NCI-H2227 (cell line): ENCODE results near the gene RCN1.
"Not testable (repeated sequence)": the region's sequence is repeated elsewhere in the genome, so short reads cannot be mapped to it uniquely, and the experiment has no call there.

Experiments used
- DNase-seq: peaks from one replicate; lab custom pipeline; 2025; ENCODE audit not compliant: unreplicated experiment; lab: John Stamatoyannopoulos, UW

RCN1 gene

DNA sequence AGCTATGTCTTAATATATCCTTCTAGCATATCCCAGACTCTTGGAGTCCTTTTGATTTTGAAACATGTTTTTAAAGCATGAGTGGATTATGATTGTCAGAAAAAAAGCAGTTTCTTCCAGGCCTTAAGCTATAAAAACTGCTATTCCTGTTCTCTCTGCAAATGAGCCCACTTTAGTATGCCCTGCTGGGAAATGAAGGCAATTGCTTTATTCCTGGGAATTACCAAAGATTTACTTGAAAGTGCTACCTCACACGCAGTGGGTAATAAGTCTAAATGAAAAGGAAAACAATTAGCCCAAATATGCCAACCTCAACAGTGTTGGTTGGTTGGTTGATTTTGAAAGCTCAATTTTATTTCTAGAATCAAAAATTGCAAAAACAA lies 17.2 kb upstream of the RCN1 start:
- no peak for DNase-seq

DNA sequence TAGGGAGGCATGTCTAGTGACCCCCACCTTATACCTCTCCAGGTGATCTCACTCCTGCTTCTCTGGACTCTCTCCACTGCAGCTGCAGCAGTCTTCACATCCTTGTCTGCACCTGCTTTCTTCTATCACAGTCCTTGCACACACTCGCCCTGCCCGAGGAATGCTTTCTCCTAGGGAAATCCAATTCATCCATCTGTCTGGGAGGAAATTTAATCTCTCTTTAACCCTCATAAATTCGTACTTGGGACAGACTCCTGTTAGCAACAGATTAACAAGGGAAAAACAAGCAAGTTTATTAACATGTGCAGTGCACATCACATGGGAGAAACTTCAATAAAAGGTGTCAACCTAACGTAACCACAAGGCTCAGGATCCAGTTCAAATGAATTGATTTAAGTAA lies 11.3 kb upstream of the RCN1 start:
- no peak for DNase-seq

DNA sequence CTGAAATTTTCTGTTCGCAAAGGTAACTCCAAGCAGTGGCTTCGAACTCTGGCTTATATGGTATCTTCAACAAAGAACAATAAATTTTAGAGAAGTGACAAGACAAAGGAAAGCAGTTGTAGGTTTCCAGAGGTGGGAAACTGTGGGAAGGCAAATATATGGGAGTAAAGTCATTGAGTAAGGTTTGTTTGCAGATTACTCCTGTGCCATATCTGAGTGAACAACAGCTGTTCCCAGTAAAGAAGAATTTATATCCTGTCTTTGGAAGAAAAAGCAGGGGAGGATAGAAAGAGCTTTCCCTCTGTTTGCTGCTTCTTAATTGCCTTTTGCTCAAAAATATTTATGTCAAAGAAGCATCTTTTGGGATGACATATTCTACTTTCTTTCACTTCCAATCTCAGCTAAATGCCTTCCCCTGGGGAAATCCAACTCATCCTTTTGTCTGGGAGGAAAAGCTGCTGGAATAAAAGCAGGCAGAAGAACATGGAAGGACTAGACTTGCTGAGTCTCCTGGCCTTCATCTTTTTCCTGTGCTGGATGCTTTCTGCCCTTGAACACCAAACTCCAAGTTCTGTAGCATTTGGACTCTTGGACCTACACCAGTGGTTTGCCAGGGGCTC lies 10.4 kb upstream of the RCN1 start:
- DNase-seq, result no peak

DNA sequence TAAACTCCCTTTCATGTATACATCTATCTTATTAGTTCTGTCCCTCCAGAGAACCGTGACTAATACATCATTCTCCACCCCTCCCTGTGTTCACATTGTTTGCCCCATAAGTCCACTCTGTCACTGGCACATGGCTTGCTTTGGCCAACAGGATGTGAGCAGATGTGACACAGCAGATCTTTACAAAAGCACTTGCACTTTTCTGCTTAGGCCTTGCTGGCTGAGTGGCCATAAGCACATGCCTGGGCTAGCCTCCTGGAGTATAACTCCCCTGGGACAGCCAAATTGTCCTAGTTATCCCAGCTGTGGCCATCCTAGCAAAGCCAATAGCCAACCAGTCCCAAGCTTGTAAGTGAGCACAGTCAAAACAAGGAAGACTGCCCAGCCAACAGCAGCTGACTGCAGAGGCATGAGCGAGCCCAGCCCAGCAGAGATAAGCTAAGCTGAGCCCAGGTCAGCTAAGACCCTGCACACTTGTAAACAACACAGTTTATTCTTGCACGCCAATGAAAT lies 9.7 kb upstream of the RCN1 start:
- DNase-seq, result no peak

DNA sequence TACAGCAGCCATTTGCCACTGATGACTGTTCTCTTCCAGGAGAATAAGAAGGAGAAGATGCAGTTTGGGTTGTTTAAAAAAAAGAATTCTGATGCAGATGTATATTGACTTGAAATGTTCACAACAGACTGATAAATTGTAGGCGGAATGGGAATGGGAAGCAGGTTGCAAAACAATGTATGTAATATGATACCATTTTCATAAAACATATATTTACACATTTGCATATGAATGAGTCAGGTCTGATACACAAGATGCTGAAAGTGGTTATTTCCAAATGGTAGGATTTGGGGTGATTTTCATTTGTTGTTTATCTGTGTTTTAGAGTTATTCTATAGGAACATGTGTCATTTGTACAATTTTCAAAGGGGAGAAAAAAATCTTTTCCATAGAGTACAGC lies 9.0 kb upstream of the RCN1 start:
- no peak for DNase-seq

DNA sequence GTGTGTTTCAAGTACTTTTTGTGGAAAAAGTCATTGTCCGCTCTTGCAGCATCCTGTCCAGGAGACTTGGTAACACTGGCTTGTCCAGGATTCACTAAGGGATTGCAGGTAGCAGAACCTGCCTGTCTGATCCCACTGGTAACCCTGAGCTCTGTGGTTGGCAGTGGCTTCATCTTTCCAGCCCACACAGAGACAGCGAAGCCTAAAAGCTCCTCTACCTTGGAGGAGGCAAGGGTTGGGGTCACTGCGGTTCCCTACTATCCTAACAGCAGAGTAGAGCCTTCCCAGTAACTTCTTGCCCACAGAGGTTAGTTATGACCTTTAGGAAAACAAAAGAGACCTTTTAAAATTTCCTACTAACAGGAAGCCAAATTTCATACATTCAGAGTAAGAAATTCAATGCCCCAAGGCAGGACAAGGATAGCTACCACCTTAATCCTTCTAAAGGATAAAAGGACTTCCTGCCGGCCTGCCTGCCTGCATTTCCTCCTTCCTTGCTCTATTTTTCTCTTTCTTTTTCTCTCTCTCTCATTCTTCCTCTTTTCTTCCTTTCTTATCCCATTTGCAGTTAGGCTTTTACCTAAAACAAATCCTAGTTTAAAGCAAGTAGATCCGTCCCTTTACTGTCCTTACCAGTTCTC lies 8.4 kb upstream of the RCN1 start:
- DNase-seq, result no peak

DNA sequence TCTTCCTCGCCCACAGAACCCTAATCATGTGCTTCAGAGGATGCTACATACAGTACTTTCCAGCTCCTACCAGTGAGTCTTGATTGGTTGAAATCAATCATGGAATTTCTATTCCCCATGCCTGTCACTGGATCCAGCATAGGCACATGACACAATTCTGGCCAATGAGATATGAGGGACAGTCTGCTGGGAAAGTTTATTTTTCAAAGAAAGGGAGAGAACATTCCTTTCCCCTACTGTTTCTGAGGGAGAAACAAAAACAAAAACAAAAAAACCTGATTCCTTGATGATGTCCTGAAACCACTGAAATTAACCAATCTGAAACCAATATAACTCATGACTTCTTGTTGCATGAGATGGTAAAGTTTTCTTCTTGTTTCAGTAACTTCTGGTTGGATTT lies 3.3 kb upstream of the RCN1 start:
- DNase-seq, result no peak

DNA sequence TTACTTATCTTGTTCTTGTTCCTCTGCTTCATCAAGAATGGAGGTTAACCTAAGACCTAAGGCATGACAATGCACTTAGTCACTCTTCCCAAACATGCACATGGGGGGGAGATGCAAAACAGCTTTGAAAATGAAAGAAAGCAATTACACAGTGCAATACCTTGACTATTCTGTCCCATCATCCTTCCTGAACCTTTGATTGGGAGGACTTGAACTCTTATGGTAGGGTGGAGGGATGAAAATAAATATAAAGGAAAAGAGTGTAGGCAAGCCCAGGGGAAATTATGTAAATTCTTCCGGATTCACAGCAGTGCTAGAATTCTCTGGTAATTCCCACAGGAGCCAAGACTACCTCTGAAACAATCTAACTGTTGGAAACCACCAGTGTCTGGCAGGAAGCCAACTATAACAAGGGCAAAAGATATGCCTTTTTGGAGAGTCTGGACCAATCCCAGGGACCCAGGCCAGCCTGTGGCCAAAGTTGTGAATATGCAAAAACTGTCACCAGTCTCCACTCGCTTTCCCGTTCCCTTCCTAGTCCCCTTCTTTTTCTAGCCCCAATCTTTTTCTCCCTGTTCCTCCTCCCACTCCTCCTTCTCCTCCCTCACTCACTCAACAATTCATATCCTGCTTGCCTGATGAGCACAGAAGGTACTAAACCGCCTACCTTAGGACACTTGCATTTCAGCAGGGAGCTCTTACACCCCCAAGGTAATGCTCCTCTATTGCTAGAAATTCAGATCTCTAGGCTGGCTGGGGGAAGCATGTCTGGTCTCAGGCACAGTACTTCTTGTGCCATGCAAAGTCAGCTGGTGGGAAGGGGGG lies 2.5 kb upstream of the RCN1 start:
- DNase-seq, result no peak

DNA sequence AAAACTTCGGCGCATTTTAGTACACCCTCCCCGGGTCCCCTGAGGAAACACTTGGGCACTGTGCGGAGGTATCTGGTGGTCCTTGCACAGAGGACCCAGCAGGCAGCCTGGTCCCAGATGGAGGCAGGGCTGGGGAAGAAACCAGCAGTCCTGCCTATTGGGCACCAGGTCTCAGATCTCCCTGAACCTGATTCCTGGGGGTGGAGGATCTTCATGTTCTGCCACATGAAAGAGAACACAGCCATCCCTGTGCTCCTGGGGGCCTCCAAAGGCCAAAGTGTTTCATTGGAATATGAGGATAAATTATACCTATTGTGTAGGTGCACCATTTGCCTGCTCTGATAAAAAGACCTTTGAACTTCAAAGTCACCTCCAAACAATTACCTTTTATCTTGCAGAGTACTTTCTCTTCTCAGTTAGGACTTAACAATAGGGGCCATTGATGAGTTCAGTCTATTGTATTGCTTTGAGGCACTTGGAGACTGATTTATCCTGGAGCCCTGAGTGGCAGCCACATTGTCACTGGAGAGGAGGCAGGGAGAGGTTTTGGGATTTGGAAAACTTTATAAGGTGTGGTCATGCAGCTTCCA lies 1.8 kb downstream of the RCN1 start:
- no peak for DNase-seq

DNA sequence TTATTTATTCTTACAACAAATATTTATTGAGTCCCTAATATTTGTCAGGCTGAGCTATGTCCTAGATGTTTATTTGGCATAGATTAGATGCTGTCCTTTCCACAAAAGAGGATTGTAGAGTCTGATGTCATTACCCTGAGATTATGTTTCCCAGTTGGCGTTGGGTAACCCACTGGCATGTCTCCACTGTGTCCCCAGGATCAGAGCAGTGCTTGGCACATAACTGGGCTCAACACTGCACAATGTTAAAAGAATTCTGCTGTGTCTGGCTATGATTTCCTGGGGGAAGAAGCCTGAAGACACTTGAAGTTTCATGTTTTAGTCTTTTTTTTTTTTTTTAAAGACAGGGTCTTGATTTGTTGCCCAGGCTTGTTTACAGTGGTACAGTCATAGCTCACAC lies 4.0 kb downstream of the RCN1 start:
- DNase-seq, result no peak

DNA sequence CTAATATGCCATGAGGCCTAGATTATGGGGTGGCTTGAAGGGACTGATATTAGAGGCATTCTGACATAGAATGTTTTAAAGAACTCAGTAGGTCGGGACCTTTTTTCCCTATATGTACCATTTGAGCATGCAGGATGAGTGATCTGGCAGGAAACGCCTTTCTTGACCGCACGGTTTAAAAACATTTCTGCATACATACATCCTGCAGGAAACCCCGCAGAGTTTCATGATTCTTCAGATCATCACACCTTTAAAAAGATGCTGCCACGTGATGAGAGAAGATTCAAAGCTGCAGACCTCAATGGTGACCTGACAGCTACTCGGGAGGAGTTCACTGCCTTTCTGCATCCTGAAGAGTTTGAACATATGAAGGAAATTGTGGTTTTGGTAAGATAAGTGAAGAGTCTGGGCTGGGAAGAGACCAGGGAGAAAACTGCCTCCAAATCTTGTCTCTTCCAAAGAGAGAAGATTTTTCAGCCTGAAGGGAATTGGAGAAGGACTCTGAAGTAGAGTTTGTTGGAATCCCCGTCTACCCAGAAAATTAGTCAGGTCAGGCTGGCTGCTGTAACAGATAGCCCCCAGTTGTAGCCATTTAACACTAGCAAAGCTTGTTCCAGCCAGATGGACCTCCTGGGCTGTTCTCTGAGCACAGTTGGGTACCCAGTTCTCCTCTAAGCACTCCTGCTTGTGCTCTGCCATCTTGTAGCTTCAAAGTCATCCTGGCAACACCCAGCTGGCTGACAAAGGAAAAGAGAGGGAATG lies 7.4 kb downstream of the RCN1 start:
- DNase-seq, result no peak

DNA sequence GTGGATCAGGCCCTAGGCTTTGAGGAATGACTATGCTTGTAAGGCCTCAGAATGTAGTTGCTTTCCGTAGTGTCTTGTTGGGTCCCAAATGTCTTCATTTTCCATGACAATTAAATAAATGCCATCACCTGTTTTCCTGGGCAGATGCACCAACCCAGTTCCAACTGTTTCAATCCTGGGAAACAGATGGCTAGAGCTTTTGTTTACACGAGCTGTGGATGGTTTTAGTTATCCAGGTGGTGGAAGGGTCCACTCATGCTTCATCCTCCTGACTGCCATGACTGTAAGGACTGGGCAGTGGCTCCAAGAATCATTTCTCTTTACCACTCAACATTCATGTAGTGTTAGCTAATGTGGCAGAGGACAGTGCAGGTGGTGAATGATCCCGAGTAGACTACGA lies 8.6 kb downstream of the RCN1 start:
- no peak for DNase-seq

DNA sequence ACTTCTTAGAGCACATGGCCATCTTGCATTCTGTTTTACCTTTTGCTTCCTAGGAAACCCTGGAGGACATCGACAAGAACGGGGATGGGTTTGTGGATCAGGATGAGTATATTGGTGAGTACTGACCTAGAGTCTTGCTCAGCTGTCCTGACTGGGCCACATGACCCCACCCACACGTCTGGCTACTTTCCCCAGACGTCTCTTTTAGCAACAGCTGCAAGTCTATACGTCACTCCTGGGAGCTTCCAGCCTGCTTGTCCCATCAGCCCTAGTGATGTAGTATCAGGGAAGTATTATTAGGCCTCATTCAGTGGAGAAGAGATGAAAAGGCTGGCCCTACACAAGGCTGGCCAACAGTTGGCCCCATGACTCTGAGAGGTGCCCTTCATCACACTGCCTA lies 9.6 kb downstream of the RCN1 start:
- DNase-seq, result no peak

DNA sequence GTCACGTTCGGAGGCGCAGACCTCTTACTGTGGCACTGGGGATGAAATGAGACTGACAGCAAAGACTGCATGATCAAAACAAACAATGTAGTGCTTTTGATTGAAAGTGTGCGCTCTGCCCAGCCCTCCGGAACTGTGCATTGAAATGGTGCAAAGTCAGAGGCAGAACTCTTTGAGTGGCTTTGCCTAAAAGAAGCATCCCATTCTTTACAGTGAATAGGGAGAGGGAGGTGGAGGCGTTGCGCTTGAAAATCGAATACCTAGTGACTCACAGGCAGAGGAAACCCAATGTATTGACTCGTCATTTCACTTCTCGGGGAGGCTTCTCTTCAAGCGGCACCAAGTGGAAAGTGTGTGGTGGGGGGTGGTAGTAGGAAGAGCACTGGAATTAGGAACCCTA lies 10.9 kb downstream of the RCN1 start:
- no peak for DNase-seq

DNA sequence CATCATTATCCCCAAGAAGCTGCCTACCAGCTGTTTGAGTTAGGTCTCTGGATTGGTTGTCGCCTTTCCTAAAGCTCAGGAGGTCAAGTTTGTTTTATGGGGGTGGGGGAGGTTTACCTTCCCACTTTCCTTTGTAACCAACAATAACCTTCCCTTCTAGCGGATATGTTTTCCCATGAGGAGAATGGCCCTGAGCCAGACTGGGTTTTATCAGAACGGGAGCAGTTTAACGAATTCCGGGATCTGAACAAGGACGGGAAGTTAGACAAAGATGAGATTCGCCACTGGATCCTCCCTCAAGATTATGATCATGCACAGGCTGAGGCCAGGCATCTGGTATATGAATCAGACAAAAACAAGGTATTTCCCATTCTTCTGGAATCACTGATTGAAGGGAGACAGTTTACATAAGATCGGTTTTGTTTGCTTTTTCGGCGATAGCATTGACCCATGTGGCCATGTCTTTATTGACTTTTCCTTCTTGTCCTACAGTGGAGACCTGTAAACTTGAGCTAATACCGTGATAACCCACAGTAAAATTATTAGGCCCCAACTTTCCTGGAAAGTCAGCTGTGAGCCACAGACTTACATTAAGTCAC lies 12.3 kb downstream of the RCN1 start:
- DNase-seq, result not testable (repeated sequence)

DNA sequence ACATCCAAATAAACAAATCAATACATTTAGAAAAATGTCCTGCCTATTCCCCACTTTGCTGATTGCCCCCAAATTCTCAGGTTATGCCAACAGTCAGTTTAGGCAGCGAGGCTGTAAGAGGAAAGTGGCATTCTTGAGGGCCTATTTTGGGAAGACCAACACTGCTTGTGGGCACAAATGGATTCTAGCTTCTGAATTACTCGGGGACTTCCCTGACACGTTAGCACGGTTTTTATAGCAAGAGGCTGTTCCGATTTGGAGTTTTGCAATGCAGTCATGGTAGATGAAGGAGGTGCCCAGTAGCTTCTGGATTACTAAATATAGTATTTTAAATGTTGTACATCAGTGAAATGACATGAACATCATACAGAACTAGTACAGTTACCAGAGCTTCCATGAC lies 13.1 kb downstream of the RCN1 start:
- no peak for DNase-seq

DNA sequence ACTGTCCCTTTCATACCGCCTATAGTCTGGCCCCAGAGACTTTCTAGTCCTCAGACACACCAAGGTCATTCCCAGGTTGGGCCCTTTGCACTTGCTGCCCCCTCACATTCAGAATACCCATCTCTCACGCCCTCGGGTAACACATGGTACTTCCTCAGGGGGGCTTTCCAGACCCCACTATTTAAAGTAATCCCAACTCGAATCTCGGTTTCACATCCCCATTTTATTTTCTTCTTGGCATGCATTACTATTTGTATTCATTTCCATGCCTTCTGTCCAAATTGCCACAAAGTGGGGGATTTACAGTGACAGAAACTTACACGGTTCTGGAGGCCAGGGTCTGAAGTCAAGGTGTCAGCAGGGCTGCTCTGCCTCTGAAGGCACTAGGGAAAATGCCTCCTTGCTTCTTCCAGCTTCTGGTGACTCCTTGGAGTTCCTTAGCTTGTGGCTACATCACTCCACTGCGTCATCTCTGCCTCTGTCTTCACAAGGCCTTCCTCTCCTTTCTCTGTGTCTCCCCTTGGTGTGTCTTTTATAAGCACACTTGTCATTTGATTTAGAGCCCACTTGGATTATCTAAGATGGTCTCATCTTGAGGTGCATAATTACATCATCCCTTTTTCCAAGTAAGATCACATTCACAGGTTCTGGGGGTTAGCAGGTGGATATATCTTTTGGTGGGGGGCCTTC lies 15.1 kb downstream of the RCN1 start:
- DNase-seq, result no peak

DNA sequence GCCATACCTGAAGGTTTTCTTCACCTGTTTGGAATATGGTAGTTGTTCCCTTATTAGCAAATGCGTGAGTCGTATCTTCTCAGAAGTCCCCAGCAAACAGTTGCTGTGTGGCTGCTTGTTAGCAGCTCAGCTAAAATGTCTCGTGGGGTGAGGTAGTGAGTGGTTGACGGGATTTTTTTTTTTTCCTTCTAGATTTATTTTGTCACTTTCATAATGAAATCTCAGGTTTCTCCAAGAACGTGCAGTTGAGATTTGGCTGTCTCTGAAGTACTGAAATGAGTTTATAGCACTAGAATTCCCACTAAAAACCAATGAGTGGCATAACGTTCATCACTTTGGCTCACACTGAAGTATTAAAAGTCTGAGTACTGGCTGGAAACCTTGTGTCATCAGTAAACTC lies 16.8 kb downstream of the RCN1 start:
- DNase-seq, result no peak

DNA sequence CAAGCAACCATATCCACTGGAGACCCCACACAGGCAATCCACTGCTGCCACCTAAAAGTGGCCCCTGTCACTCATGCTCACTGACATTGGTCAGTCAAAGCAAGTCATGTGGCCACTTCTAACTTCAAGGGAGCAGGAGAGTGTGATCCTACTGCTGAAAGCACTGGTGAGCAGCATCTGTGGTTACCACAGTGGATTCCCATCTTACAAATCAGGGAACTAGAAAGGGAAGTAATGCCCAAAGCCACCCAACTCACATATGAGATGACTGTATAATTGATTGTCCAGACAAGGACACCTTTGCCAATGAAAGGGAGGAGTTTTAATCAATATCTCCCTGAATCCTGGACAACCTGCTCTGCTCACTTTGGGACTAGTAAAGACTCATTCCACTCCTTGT lies 17.7 kb downstream of the RCN1 start:
- no peak for DNase-seq

DNA sequence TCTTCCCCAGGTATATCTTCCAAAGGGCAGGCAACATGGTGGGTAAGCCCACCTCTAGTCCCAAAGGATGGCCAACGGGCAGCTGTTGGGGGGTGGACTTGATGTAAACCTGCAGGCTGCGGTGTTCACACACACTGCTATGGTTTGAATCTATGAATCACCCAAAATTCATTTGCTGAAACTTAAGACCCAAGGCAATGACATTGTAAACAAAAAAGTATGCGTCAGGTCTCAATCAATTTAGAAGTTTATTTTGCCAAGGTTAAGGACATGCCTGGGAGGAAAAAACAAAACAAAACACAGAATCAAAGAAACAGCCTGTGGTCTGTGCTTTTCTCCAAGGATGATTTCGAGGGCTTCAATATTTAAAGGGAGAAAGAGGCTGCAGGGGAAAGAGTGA lies 18.3 kb downstream of the RCN1 start:
- no peak for DNase-seq
